ENCODE measurements around the gene C17orf67. TPM values are rescaled to one million over a fixed set of nuclear protein-coding genes. Genes with fewer than 3 reads are reported as not detected.

The C17orf67 gene
- total RNA-seq, 1 donor from 2014 or later: 10.1 TPM

GRCh38 chr17:56824503-56824902 lies 9.2 kb downstream of the C17orf67 start:
- H3K27ac ChIP-seq: no peak overlapping the region
- peaks cover 0 to 3% of the 10 kb centered on the region in 2 donors for H3K36me3 ChIP-seq
- no peak for DNase-seq (ENCODE audit: low spot score in 2 of 2)
- no peak overlapping the region for H3K4me3 ChIP-seq
- TF ChIP-seq CTCF (IDR thresholded peaks at IDR 0.05): no peak
- no peaks in the 10 kb centered on the region for H3K27me3 ChIP-seq
- no peaks in the 10 kb centered on the region for H3K4me1 ChIP-seq
- H3K9me3 ChIP-seq: no peaks in the 10 kb centered on the region
- intact Hi-C loops (cut with DNase I): no loop called here

DNA sequence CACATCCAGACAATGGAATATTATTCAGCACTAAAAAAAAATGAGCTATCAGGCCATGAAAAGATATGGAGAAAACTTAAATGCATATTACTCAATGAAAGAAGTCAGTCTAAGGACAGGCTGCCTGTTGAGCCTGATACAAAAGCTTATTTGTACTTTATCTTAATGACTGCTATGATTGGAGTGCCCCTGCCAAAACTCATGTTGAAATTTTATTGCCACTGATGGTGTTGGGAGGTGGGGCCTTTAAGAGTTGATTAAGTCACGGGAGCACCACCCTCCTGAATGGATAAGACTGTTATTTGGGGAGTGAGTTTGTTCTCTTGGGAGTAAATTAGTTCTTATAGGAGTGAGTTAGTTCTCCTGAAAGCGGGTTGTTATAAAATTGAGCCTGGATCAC lies 9.9 kb downstream of the C17orf67 start:
- Histone ChIP-seq H3K27ac (no peak overlapping the region), H3K4me1 (no peaks in the 10 kb centered on the region), H3K36me3 (no peaks in the 10 kb centered on the region), H3K27me3 (no peaks in the 10 kb centered on the region), H3K9me3 (no peaks in the 10 kb centered on the region), H3K4me3 (no peak overlapping the region)
- no peak for DNase-seq (ENCODE audit: low spot score in 2 of 2)
- intact Hi-C loops (cut with DNase I): no loop called here
- no peak for TF ChIP-seq CTCF (IDR thresholded peaks at IDR 0.05)

DNA sequence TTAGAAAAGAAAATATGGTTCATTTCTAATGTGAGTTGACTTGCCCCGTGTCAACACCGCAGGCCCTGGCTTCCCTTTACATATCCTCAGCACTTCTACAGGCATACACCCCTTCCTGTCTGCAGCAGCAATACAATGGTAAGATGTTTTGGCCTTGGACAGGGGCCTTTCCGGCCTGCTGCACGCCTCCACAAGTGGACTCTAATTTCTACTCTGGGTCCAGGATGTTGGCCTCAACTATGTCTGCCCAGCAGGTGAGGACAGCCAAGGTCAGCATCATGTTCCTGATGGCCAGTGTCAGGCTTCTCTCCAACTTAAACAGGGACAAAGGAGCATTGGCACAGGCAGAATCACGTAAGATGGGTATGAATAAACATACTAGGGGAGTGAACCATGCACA lies 11.0 kb downstream of the C17orf67 start:
- no peak for TF ChIP-seq CTCF (IDR thresholded peaks at IDR 0.05)
- Histone ChIP-seq H3K4me3 (no peak overlapping the region), H3K27ac (no peak overlapping the region), H3K27me3 (no peaks in the 10 kb centered on the region), H3K4me1 (no peaks in the 10 kb centered on the region), H3K9me3 (no peaks in the 10 kb centered on the region), H3K36me3 (no peaks in the 10 kb centered on the region)
- DNase-seq (ENCODE audit: low spot score in 2 of 2): no peak
- intact Hi-C loops (cut with DNase I): no loop called here

DNA sequence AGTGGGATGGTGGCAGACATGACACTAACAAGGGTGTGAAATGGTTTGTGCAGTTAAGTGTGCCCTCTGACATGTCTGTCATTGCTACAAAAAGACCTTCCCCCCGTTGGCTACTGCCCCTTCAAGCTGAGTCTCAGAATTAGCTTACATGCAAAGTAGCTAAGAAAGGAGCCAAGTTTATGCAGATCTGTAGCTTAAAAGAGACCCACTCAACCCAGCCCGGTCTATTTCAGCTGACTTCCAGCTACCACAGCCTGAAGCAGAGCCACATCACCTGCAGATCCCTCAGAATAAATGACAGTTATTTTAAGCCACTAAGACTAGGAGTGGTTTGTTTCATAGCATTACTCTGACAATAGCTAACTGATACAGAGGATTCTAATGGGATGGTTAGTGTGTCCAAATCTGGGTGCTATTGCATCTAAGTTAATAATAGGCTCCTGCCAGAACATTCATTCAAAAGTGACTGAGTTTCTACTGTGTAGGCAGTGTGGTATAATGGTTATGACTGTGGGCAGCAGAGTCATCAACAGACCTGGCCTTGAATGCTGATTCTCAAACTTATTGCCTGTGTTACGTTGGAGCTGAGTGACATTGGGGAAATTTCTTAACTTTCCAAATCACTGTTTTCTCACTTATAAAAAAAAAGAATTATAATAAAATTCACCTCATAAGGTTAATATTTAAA lies 11.7 kb downstream of the C17orf67 start:
- intact Hi-C loops (cut with DNase I): no loop called here

DNA sequence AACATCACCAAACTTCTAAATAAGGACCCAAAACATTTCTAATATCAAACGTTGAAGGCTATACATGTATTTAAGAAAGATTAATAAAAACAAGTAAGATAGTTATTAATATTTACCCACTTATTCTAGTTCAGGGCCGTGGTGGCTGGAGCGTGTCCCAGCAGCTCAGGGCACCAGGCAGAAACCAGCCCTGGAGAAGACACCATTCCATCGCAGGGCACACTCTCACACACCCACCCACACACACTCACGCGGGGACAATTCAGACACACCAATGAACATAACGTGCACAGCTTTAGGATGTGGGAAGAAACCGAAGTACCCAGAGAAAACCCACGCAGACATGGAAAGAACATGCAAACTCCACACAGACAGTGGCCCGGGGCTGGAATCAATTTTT lies 13.5 kb downstream of the C17orf67 start:
- Histone ChIP-seq H3K9me3 (no peaks in the 10 kb centered on the region), H3K4me3 (no peak overlapping the region), H3K27ac (no peak overlapping the region), H3K36me3 (no peaks in the 10 kb centered on the region), H3K4me1 (no peaks in the 10 kb centered on the region), H3K27me3 (no peaks in the 10 kb centered on the region)
- no peak for DNase-seq (ENCODE audit: low spot score in 2 of 2)
- no peak for TF ChIP-seq CTCF (IDR thresholded peaks at IDR 0.05)
- intact Hi-C loops (cut with DNase I): no loop called here

More for the DNA sequence above, 11.7 kb downstream of the C17orf67 start:
- no peak for TF ChIP-seq CTCF (IDR thresholded peaks at IDR 0.05)
- H3K4me1 ChIP-seq: no peaks in the 10 kb centered on the region
- DNase-seq (ENCODE audit: low spot score in 2 of 2): no peak
- no peak overlapping the region for H3K27ac ChIP-seq
- H3K27me3 ChIP-seq: no peaks in the 10 kb centered on the region
- H3K9me3 ChIP-seq: no peaks in the 10 kb centered on the region
- H3K36me3 ChIP-seq: no peaks in the 10 kb centered on the region
- H3K4me3 ChIP-seq: no peak overlapping the region

Data from ascending aorta (tissue), 2 donors.